ENCODE data around the gene OTOG.

GRCh38 chr11:17514476-17514875 is 32.6 kb upstream of the OTOG start:
- TF ChIP-seq, protein P1, sequence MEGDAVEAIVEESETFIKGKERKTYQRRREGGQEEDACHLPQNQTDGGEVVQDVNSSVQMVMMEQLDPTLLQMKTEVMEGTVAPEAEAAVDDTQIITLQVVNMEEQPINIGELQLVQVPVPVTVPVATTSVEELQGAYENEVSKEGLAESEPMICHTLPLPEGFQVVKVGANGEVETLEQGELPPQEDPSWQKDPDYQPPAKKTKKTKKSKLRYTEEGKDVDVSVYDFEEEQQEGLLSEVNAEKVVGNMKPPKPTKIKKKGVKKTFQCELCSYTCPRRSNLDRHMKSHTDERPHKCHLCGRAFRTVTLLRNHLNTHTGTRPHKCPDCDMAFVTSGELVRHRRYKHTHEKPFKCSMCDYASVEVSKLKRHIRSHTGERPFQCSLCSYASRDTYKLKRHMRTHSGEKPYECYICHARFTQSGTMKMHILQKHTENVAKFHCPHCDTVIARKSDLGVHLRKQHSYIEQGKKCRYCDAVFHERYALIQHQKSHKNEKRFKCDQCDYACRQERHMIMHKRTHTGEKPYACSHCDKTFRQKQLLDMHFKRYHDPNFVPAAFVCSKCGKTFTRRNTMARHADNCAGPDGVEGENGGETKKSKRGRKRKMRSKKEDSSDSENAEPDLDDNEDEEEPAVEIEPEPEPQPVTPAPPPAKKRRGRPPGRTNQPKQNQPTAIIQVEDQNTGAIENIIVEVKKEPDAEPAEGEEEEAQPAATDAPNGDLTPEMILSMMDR (IDR thresholded peaks at IDR 0.05) = no peak
- TF ChIP-seq EZH2 (IDR thresholded peaks at IDR 0.05; ENCODE audit: borderline replicate concordance, insufficient read depth, low read depth, low read length, poor library complexity, severe bottlenecking) = no peak
